NCI-H1930 (cell line): ENCODE data around the gene LCN6.
"Not testable (repeated sequence)": the region's sequence is repeated elsewhere in the genome, so short reads cannot be mapped to it uniquely, and the experiment has no call there.

Experiments used
- DNase-seq, 2 experiments: peaks; one replicate each; lab custom pipeline; 2025; lab: John Stamatoyannopoulos, UW

The LCN6 gene

DNA sequence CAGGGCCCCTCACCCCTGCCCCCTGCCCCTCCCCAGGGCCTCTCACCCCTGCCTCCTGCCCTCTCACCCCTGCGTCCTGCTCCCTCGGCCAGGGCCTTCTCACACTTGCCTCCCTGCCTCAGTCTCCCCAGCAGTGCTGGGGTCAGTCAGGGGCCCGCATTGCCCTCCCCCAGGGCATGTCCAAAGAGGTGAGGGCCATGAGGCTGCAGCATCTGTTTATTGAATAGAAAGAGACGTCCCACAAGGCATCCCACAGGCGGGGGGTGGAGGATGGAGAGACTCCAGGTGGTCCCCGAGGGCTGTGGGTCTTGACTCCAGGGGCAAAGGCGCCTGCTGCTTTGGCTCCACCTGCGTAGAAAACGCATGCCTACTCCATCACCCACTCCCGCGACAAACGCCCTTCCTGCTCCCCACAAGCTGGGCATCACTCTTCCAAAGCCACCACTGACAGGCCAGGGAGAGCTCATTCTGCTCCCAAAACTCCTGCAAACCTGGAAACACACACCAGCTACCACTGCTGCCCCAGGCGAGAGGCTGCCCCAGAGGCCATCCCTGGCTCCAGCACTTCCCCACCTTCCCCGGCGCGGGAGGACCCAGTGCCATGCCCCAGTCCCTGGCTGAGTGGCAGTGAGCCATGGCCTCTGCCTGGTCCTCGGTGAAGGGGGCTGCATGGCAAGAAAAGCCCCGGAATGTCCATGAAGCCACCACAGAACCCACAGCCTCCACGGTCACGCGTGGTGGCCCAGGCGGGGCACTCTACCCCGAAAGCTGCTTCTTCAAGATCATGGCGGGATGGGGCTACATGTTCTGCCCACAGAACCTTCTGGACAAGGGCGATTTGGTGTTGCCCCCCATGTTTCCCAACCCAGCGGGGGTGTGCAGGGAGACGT is 11.4 kb upstream of the LCN6 start:
- DNase-seq, result no peak

DNA sequence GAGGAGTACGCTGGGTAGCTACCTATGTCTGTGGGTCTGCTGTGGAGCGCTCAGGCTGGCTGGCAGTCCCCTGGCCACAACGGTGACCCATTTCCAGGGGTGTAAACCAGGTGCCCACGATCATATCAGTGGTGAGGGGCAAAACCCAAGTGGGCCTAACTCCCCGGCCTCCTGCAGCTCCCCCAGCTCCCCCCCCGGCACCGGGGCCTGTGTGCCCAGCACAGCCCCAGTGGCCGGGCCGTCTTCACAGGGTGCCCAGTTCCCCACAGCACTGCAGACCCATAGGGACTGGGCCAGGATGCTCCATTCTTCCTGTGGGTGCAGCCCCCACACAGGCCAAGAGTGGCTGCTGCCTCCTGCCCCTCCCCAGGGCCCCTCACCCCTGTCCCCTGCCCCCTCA is 10.7 kb upstream of the LCN6 start:
- DNase-seq, result no peak

DNA sequence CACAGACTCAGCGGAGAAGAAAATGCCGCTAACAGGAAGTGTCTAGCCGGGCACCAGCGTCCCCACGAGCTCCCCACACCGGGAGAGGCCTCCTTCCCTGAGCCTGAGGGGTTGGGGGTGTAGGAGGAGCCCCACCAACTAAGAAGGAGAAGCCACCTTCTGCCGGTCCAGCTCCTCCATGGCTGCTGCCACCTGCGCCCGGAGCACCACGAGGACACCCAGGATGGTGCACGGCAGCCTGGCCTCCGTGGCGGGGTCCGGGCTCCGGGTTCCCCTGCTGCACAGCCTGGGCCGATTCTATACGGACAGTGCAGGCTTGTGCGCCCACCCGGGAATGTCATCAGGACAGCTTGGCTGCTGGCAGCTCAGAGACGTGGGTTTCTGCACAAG is 9.4 kb upstream of the LCN6 start:
- no peak for DNase-seq

DNA sequence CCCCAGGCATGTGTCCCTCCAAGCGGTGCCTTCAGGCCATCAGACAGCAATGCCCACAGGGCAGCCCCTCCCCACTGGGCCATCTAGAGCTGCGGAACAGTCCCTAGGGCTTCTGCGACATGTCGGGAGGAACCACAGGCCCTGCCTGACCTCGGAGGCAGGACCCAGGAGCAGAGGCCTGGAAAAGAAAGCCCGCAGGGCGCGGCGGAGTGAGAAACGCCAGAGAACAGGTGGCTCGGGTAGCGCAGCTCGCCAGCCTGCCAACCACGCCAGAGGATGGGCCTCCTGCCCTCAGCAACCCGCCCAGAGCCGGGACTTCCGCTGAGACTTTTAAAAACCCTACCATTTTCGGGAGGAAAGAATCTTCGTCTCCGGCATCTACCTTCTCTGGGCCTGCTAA is 9.0 kb upstream of the LCN6 start:
- no peak for DNase-seq

DNA sequence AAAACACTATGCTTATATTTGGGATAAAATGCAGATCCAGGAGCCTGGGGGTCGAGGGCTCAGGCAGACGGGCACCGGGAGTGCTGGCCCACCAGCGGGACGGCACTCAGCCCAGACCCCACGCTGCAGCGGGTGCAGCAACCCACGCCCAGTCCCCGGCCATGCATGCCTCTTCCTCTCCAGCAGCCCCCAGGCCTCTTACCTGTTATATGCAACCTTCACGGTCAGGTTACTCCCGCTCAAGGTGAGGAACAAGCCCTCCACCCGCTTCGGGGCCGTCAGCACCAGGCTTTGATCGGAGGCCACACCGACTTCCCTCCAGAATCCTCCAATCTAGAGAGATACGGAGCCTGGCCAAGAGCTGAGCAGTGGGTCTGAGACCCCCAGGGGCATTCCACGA is 8.5 kb upstream of the LCN6 start:
- DNase-seq, result no peak

DNA sequence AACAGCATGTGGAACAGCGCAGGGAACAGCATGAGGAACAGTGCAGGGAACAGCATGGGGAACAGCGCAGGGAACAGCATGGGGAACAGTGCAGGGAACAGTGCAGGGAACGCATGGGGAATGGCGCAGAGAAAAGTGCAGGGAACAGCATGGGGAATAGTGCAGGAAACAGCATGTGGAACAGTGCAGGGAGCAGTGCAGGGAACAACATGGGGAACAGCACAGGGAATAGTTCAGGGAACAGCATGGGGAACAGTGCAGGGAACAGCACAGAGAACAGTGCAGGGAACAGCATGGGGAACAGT is 7.8 kb upstream of the LCN6 start:
- no peak for DNase-seq

DNA sequence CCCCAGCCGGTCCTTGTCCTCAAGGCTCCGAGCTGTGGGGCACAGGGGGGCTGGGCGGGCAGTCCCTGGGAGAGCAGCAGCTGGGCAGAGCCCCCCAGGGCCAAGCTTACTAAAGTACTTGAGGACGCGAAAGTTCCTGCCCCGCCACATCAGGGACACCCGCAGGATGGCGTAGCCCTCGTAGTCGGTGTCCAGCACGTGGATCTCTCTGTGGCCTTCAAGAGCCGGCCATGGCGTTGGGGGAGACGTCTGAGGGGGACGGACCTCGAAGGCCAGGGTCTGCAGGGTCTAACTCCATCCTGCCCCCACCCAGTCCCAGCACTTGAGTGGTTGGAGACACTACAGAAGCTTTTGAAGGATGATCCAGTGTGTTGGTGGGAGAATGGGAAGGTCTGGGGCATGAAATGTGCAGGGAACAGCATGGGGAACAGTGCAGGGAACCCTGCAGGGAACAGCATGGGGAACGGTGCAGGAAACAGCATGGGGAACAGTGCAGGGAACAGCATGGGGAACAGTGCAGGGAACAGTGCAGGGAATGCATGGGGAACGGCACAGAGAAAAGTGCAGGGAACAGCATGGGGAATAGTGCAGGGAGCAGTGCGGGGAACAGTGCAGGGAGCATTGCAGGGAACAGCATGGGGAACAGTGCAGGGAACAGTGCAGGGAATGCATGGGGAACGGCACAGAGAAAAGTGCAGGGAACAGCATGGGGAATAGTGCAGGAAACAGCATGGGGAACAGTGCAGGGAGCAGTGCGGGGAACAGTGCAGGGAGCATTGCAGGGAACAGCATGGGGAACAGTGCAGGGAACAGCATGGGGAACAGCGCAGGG is 7.2 kb upstream of the LCN6 start:
- DNase-seq, result not testable (repeated sequence)

DNA sequence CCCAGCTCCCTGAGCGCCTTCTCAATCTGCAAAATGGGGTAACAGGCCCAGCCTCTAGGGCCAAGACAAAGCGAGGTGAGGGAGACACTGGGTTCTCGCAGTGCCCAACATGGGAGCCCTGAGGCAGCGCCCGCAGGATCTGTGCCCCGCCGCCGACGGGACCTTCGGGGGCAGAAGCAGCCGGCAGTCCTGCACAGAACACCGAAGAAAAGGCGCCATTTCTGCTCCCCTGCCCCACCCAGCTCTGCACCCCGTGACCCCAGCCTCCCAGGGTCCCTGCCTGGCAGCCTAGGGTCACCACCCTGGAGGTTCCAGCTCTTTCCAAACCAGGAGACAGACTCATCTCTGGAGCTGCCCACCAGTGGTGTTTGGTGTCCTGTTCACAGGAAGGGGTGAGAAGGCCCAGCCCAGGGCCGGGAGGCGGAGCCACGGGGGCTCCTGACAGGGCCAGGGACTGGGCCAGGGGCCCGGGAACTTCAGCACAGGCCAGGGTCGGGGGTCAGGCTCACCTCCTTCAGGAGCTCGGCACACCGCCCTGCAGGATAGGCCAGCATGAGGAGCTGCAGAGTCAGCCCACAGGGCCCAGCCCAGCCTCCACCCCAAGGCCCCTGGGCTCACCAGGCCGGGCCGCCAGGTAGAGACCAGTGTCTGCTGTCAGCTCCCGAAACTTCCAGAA is 6.4 kb upstream of the LCN6 start:
- DNase-seq, result no peak

DNA sequence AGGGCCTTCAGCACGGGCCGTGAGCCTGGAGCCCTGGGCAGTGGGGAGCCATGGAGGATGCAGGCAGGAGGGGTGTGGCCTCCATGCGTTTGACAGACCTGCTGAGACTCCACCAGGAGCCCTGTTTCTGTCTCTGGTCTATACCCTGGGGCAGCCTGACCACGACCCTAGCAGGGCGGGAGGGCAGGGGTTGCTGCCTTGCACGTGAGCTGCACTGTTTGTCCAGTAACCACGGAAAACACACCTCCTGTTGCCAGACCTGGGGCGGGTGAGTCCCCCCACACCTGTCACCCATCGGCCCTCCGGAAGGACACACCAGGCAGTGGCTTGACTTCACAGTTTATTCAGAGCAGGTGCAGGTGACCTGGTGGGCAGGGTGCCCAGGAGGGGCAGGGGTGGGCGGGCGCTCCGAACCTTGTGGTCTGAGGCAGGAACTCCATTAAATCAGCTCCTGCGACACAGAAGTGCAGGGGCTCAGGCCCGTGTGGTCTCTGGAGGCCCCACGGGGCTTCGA is 5.8 kb upstream of the LCN6 start:
- no peak for DNase-seq

DNA sequence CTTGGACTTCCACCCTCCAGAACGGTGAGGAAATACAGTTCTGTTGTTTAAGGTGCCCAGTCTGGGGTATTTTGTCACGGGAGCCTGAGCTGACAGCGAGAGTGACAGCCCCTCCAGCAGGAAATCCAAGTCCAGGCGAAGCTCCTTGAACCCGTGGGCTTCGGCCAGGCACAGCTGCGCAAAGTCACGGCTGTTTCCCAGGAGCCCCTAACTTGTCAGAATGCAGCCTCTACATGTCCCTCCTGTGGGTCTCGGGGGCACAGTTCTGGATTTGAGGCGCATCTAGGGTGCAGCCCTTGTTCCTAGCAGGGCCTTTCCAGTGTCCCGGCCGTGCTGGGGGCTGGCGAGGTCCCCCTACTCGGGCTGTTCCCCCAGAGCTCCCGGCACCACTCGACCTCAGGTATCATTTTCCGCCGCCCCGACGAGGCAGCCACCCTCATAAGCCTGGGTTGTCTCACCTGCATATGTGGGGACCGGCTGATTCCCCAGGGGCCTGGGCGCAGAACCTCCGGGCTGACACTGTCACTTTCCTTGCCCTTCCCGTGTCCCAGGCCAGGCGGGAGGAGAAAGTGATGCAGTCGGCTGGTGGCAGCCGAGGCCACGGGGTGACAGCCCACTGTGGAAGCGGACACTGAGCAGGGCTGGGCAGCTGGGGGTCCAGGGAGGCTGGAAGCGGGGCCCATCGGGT is 5.2 kb upstream of the LCN6 start:
- no peak for DNase-seq

DNA sequence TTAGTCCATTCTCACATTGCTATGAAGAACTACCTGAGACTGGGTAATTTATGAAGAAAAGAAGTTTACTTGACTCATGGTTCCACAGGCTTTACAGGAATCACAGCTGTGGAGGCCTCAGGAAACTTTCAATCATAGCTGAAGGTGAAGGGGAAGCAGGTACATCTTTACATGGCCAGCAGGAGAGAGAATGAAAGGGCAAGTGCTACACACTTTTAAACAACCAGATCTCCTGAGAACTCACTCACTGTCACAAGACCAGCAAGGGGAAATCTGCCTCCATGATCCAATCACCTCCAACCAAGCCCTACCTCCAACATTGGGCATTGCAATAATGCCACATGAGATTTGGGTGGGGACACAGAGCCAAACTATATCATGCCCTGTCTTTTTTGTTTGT is 3.5 kb upstream of the LCN6 start:
- DNase-seq, result no peak

DNA sequence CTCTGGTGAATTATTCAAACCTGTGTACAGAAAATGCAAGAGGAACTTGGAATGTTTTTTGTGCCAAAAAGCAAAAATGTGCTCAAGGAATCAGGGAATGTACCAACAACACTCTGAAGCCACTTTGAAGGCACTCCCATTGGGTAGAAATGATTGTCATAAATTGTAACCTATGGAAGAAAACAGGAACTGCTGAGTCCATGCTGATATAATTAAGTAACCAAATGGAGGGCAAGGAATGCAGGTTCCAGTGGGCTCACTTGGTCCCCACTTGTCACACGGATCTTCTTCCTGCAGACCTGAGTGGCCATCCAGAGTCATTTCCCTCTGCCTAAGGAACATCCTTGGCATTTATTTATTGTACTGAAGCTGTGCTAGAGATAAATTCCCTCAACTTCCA is 2.9 kb upstream of the LCN6 start:
- no peak for DNase-seq

DNA sequence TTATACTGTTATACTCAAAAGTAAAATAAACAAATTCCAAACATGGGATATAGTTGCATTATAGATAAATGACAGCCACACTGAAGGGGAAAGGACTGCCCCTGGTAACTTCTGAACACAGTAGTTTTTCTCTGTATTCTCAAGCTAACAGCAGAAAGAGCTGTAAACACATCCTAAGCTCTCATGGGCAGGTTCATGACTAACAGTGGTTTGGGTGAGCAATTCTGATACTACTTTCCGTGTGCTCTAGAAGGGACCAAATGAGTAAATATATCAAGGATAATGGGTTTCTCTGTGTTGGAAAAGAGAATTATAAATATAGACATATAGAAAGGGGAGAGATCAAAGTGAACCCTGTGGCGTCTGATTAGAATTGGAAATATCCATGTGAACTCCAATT is 2.2 kb upstream of the LCN6 start:
- DNase-seq, result no peak

DNA sequence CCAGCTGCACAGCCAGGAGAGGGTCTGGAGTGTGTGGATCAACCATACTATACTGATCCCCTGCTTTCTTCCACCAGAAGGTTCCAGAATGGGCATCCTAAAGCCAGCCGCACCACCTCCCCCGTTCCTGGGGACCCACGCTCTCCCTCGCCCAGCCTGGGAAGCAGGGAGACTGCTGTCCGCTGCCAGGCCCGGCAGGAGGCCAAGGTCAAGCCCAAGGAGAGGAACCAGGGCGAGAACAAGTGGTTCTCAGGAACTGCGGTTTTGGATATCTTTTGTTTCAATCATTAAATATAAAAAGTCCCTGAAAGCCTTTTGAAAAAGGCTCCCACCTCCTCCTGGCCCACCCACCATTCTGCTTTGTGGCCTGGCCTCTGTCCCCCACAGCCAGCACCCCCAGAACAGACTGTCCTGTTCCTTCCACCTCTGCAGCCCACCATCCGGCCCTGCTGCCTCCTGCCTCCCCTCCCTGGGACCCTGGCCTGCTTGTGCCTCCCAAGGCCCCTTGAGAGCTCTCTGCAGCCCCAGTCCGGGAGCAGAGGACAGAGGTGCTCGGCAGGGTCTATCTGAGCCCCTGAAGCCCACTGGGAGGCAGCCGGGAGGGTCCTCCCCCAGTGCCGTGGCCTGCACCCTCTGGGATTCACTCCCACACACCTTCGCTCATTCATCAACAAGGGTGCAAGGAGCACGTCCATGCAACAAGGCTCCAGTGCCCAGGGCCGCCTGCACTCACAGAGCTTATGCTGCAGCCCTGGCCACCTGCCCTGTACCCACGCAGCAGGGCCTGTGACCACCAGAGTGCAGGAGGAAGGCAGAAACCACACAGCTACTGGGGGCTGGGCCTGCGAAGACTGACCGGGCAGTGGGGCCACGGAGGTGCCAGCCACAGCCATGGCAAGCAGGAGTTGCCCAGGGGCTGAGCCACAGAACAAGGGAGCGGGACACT is 614 bp upstream of the LCN6 start:
- DNase-seq, result no peak

DNA sequence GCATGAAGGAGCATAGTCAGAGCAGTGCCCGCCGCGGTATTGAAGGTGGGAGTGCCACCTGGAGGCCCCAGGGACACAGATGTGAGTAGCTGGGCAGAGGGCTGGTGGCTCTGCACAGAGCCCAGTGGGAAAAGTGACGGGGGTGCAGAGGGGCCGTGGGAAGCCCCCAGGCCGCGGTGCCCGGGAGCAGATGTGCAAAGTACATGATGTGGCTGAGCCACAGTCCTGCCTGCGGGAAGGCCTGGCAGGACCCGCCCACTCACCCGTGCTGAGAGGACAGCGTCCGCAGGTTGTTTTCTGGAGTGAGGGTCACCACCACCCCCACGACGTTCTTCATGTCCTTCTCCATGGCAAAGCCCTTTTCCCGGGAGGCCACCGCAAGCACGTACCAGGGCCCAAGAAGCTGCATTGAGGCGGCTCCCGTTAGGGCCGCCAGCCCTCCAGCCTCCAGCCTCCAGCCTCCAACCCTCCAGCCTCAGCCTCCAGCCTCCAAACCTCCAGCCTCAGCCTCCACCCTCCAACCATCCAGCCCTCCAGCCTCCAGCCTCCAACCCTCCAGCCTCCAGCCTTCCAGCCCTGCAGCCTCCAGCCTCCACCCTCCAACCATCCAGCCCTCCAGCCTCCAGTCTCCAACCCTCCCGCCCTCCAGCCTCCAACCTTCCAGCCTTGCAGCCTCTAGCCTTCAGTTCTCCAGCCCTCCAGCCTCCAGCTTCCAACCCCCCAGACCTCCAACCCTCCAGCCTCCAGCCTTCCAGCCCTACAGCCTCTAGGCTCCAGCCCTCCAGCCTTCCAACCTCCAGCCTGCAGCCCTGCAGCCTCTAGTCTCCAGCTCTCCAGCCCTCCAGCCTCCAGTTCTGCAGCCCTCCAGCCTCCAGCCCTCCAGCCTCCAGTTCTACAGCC is 914 bp downstream of the LCN6 start:
- no peak for DNase-seq

DNA sequence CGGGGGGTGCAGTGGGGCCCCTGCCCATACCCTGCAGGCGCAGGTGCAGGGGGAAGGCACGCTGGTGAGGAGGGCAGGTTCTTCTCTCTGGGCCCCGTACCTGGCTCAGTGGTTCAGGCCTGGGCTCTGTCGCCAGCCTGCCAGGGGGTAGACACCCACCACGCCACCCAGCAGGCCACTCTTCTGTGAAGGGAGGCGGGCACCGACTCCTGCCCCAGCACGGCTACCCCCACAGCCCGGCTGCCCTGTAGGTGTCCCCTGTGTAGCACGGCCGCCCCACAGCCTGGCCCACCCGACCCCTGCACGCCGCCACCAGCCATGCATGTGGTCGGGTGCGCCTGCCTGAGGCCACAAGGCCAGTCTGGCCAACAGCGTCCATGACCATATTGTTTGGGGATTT is 1.7 kb downstream of the LCN6 start:
- no peak for DNase-seq

DNA sequence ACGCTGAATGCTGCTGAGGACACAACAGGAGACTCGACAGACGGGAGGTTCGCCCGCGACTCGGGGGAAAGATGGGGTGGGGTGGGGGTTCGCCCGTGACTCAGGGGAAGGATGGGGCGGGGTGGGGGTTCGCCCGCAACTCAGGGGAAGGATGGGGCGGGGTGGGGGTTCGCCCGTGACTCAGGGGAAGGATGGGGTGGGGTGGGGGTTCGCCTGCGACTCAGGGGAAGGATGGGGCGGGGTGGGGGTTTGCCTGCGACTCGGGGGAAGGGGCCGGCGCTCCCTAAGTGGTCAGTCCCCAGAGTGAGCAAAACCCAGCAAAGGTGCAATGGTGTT is 2.2 kb downstream of the LCN6 start:
- DNase-seq, result no peak

DNA sequence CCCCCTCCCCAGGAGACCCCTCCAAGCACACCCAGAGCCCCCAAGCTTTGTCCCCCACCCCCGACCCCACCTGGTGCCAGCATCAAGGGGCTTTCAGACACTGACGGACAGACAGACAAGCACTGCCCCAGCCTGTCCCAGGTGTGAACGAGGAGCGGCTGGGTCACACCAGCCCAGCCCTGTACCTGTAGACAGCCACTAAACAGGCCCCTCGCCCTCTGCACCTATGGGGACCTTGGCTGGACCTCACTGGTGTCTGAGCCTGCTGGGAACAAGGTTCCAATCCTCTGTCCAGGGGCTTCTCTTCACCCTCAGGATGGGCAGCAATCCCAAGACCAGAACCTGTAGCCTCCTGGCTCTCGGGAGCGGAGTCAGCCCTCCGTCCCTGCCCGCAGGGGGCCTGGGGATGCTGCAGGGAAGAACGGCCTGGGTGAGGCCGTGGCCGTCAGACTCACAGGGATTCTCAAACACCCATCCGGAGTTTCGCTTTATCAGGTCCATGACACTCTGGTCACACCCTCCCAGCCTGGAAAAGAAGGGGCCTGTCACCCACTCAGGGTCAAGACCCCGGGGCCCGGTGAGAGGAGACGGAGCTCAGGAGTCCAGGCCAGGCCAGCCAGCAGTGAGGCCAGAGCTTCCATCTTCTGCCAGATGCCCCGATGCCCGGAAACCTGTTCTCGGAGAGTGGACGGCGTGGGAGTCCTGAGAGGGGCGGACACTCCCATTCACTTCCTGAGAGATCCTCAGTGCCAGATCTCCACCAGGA is 2.8 kb downstream of the LCN6 start:
- DNase-seq, result no peak

DNA sequence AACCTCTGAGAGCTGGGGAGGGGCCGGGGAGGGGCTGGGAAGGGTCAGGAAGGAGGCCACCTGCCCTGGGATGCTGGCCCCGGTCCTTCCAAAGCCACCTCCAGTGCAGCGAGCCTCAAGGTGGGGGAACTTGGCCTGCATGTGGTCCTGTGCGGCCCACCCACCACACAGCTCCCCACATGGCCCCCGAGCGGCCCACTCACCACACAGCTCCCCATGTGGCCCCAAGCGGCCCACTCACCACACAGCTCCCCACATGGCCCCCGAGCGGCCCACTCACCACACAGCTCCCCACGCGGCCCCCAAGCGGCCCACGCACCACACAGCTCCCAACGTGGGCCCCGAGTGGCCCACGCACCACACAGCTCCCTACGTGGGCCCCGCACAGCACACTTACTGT is 3.6 kb downstream of the LCN6 start:
- DNase-seq, result no peak
